Measurements from ENCODE around the gene PCGF1.
A peak's percentile ranks its signal among the peaks of the same experiment; 100 is the strongest.

The PCGF1 gene

DNA sequence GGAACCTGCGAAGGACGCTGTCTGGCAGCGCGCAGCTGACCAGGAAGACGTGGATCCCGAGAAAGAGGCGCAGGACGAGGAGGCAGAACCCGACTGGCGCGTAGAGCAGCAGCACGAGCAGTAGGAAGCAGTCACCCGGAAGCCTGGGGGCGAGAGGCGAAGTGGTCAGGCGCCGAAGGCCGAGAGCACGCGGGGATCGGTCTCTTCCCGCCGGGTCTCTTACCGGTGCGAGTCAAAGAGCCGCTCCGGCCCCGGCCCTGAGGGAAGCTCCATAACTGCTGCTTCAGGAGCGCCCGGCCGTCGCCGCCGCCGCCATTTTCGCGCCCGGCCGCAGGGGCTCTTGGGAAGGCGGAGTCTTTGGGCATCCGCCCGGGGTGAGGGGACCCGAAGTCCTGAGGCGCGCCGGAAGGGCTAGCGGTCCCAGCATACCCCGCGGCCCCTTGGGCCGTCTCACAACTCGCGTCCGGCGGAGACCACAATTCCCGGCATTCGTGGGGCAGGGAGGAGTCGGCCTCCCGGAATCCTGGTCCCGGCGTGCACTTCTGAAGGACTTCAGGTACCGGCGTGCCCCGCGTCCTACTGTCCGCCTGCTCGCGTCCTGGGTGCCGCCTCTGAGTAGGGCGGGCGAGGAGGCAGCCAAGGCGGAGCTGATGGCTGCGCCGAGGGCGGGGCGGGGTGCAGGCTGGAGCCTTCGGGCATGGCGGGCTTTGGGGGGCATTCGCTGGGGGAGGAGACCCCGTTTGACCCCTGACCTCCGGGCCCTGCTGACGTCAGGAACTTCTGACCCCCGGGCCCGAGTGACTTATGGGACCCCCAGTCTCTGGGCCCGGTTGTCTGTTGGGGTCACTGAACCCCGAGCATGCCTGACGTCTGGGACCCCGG lies 22.1 kb upstream of the PCGF1 start, which contains the start of the genes AUP1 and HTRA2:
Gene AUP1 (minus strand): TSS at position 350 of the 882 bp plus-strand sequence. CDS start 77 bp downstream, at position 273.
Gene HTRA2 (plus strand): TSS at position 577 of the 882 bp plus-strand sequence. CDS start 74 bp downstream, at position 651.
- no peak for TF ChIP-seq CTCF (IDR thresholded peaks at IDR 0.05; ENCODE audit: low read depth, low read length)

DNA sequence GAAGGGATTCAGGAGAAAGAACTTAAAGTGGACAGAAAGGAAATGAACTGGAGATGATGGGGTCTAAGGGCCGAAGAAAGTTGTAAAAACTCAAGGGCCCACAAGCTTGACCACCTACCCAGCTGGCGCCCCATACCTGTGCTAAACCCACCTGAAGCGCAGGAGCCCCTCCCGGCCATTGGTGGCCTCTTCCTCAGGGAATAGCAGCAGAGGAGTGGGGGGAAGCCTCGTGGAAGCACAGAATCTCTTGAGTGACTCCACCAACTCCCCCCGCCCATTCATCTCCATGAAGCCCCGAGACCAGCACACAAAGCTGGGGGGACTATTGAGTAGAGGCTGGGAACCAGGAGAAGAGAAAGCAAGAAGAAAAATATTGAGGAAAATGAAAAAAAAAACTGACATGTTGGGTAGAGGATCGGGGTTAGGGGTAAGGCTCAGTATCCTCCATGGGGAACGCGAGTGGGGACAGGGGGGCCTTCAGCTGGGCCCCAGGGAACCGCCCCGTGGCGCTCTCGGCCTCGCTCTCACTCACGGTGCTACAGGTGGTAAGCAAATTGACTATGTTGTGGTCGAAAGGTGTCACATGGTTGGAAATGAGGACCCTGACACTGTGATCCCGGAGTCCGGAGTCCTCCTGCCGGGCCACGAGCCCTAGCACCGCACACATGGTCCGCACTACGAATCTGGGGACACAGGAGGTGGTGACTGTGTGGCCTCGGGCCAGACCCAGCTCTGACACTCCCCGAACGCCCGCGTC lies 21.3 kb upstream of the PCGF1 start:
- H3K4me3 ChIP-seq (ENCODE audit: low read depth, low read length): peak overlapping the region; percentile 99
- TF ChIP-seq CTCF (IDR thresholded peaks at IDR 0.05; ENCODE audit: low read depth, low read length): no peak

More for the DNA sequence above, 22.1 kb upstream of the PCGF1 start, which contains the start of the genes AUP1 and HTRA2:
- H3K4me3 ChIP-seq (ENCODE audit: low read depth, low read length): peak within 1 kb of the TSS; percentile 99

GRCh38 chr2:74527741-74528140 lies 20.2 kb upstream of the PCGF1 start:
- no peak for TF ChIP-seq CTCF (IDR thresholded peaks at IDR 0.05; ENCODE audit: low read depth, low read length)
- H3K4me3 ChIP-seq (ENCODE audit: low read depth, low read length): no peak overlapping the region

GRCh38 chr2:74526649-74527230 lies 19.2 kb upstream of the PCGF1 start:
- H3K4me3 ChIP-seq (ENCODE audit: low read depth, low read length): no peak overlapping the region
- no peak for TF ChIP-seq CTCF (IDR thresholded peaks at IDR 0.05; ENCODE audit: low read depth, low read length)

- H3K4me3 ChIP-seq (ENCODE audit: low read depth, low read length): no peak within 1 kb of the TSS
Measured at GRCh38 chr2:74525717-74526648, 18.5 kb upstream of the PCGF1 start, which contains the start of gene DQX1. TSS of gene DQX1 (minus strand) at chr2:74526231. CDS start at chr2:74525729, 502 bp downstream.

More at GRCh38 chr2:74525717-74526648, 18.5 kb upstream of the PCGF1 start, which contains the start of gene DQX1:
- TF ChIP-seq CTCF (IDR thresholded peaks at IDR 0.05; ENCODE audit: low read depth, low read length): no peak
